Activated CD4-positive, alpha-beta T cell treated with anti-CD3 and anti-CD28 coated beads, Interleukin-2, Interleukin-6, amounts not matched to agents 100 ng/mL and 50 ng/mL, durations not matched to agents 16 hours and 8 hours (primary cell): ENCODE data around the gene CCDC13.

Experiments
- DNase-seq: peaks from one replicate; pipeline ENCODE4 v3.0.0-alpha.2; 2020

Gene CCDC13

GRCh38 chr3:42795621-42796181 lies 22.6 kb upstream of the CCDC13 start:
- no peak for DNase-seq

GRCh38 chr3:42790714-42791229 lies 17.7 kb upstream of the CCDC13 start:
- DNase-seq = no peak

GRCh38 chr3:42786631-42787030 lies 13.6 kb upstream of the CCDC13 start:
- no peak for DNase-seq

GRCh38 chr3:42786212-42786611 lies 13.2 kb upstream of the CCDC13 start:
- DNase-seq = no peak

GRCh38 chr3:42780892-42781700 lies 8.0 kb upstream of the CCDC13 start:
- DNase-seq = peak; percentile 67

- no peak for DNase-seq
These were observed 7.3 kb upstream of the CCDC13 start for GRCh38 chr3:42780398-42780797.

GRCh38 chr3:42778644-42779043 lies 5.6 kb upstream of the CCDC13 start:
- DNase-seq = no peak

- DNase-seq = no peak
These were observed 327 bp upstream of the CCDC13 start for GRCh38 chr3:42773409-42773751.

- no peak for DNase-seq
These were observed 1.8 kb downstream of the CCDC13 start for GRCh38 chr3:42771271-42771670.

- no peak for DNase-seq
These were observed 3.4 kb downstream of the CCDC13 start for GRCh38 chr3:42769477-42770131.

GRCh38 chr3:42764561-42765295 lies 8.3 kb downstream of the CCDC13 start:
- DNase-seq = no peak

GRCh38 chr3:42764115-42764514 lies 8.9 kb downstream of the CCDC13 start:
- DNase-seq = no peak

- no peak for DNase-seq
These were observed 10.0 kb downstream of the CCDC13 start for GRCh38 chr3:42763021-42763420.

- DNase-seq = no peak
These were observed 10.9 kb downstream of the CCDC13 start for GRCh38 chr3:42762046-42762724.

GRCh38 chr3:42758126-42758525 lies 14.9 kb downstream of the CCDC13 start:
- no peak for DNase-seq

GRCh38 chr3:42756681-42757213 lies 16.3 kb downstream of the CCDC13 start:
- no peak for DNase-seq

GRCh38 chr3:42755681-42756578 lies 17.1 kb downstream of the CCDC13 start:
- peak; percentile 9 for DNase-seq

- DNase-seq = no peak
These were observed 19.3 kb downstream of the CCDC13 start for GRCh38 chr3:42753757-42754156.

GRCh38 chr3:42752961-42753360 lies 20.1 kb downstream of the CCDC13 start:
- DNase-seq = no peak

GRCh38 chr3:42752441-42752840 lies 20.6 kb downstream of the CCDC13 start:
- DNase-seq = no peak

GRCh38 chr3:42751609-42752008 lies 21.4 kb downstream of the CCDC13 start:
- DNase-seq = no peak
